Activated naive CD8-positive, alpha-beta T cell treated with anti-CD3 and anti-CD28 coated beads, Interleukin-2, amount 10 ng/mL, durations not matched to agents 7 days and 5 days (primary cell): ENCODE data around the gene SASH3. TPM values are rescaled to one million over a fixed set of nuclear protein-coding genes. Genes with fewer than 3 reads are reported as not detected.

Experiments
- ATAC-seq: fragments of 150-1000 bp; cut with Tn5 transposase; one replicate; pipeline ENCODE4 v1.10.0; 2021; ENCODE audit warnings: low read depth, moderate library complexity
- POLR2A ChIA-PET: fragments of 350-600 bp; sonication (Branson Sonifier 250); formaldehyde crosslinking; loops from one replicate; lab custom pipeline; 2021; ENCODE audit warnings: antibody characterized with exemption; lab: Charles Lee
- DNase-seq: peaks from one replicate; pipeline ENCODE4 v3.0.0; 2021
- H3K27ac Mint-ChIP-seq: one replicate; pipeline ENCODE4 v1.8.0; 2022; ENCODE audit warnings: mild to moderate bottlenecking, mixed read lengths
- H3K27me3 Mint-ChIP-seq: one replicate; pipeline ENCODE4 v1.8.0; 2022; ENCODE audit warnings: mild to moderate bottlenecking, moderate library complexity, mixed read lengths
- H3K36me3 Mint-ChIP-seq: one replicate; pipeline ENCODE4 v1.8.0; 2021; ENCODE audit warnings: mild to moderate bottlenecking, mixed read lengths
- H3K4me1 Mint-ChIP-seq: one replicate; pipeline ENCODE4 v1.8.0; 2021; ENCODE audit warnings: mixed read lengths
- H3K4me3 Mint-ChIP-seq: one replicate; pipeline ENCODE4 v1.8.0; 2022; ENCODE audit warnings: mild to moderate bottlenecking, moderate library complexity, mixed read lengths
- H3K9me3 Mint-ChIP-seq: one replicate; pipeline ENCODE4 v1.8.0; 2021; ENCODE audit warnings: mixed read lengths
- total RNA-seq, 2 experiments: library from RNA; stranded (reverse); gene quantifications; one replicate each; pipeline ENCODE4 v1.2.3, GENCODE V29; 2021

SASH3 gene
- total RNA-seq, 2 experiments from 2014 or later: 239 to 241 TPM

- Mint-ChIP-seq H3K36me3 (peaks cover 50% of the 10 kb centered on the region), H3K4me3 (peak overlapping the region; percentile 89), H3K27me3 (no peaks in the 10 kb centered on the region), H3K9me3 (no peaks in the 10 kb centered on the region), H3K4me1 (peaks cover 46% of the 10 kb centered on the region), H3K27ac (peak overlapping the region; percentile 94)
- POLR2A ChIA-PET: interaction anchor here (0.8 to 8.2 kb wide), 16 partner anchors 8 to 126 kb away, joined by 3 to 155 read pairs (median 6); partner anchors contain the start of genes APLN and UTP14A
- ATAC-seq (peak; percentile 82), DNase-seq (peak; percentile 70)
Observed at GRCh38 chrX:129781134-129781672, 1.5 kb downstream of the SASH3 start.

- no peaks in the 10 kb centered on the region for H3K9me3 Mint-ChIP-seq
- no peak for DNase-seq
- POLR2A ChIA-PET: interaction anchor here (0.8 to 8.2 kb wide), 17 partner anchors 8 to 127 kb away, joined by 3 to 155 read pairs (median 6); partner anchors contain the start of genes APLN and UTP14A
- peak overlapping the region; percentile 89 for H3K4me3 Mint-ChIP-seq
- H3K36me3 Mint-ChIP-seq: peaks cover 50% of the 10 kb centered on the region
- ATAC-seq: no peak
- peak overlapping the region; percentile 85 for H3K27ac Mint-ChIP-seq
- no peaks in the 10 kb centered on the region for H3K27me3 Mint-ChIP-seq
- peaks cover 46% of the 10 kb centered on the region for H3K4me1 Mint-ChIP-seq
Observed at GRCh38 chrX:129781680-129782495, 2.1 kb downstream of the SASH3 start.

GRCh38 chrX:129782706-129783105 lies 3.0 kb downstream of the SASH3 start:
- Mint-ChIP-seq H3K27me3 (no peaks in the 10 kb centered on the region), H3K9me3 (no peaks in the 10 kb centered on the region)

GRCh38 chrX:129783291-129783713 lies 3.6 kb downstream of the SASH3 start:
- POLR2A ChIA-PET: interaction anchor here (1.2 to 8.2 kb wide), 8 partner anchors 9 to 57 kb away, joined by 4 to 155 read pairs (median 15); no protein-coding TSS in a partner anchor
- ATAC-seq (no peak), DNase-seq (no peak)
- Mint-ChIP-seq H3K27me3 (no peaks in the 10 kb centered on the region), H3K9me3 (no peaks in the 10 kb centered on the region), H3K27ac (peak overlapping the region; percentile 85), H3K4me1 (peaks cover 46% of the 10 kb centered on the region), H3K4me3 (peak overlapping the region; percentile 89), H3K36me3 (peaks cover 58% of the 10 kb centered on the region)

More at GRCh38 chrX:129782706-129783105, 3.0 kb downstream of the SASH3 start:
- Mint-ChIP-seq H3K36me3 (peaks cover 57% of the 10 kb centered on the region), H3K27ac (peak overlapping the region; percentile 85), H3K4me1 (peaks cover 49% of the 10 kb centered on the region), H3K4me3 (peak overlapping the region; percentile 89)
- ATAC-seq (no peak), DNase-seq (no peak)
- POLR2A ChIA-PET: interaction anchor here (1.1 to 8.2 kb wide), 10 partner anchors 10 to 56 kb away, joined by 3 to 155 read pairs (median 7); no protein-coding TSS in a partner anchor

GRCh38 chrX:129784371-129784770 lies 4.6 kb downstream of the SASH3 start:
- DNase-seq: no peak
- Mint-ChIP-seq H3K4me3 (peak overlapping the region; percentile 89), H3K4me1 (peaks cover 39% of the 10 kb centered on the region), H3K27ac (peak overlapping the region; percentile 85), H3K27me3 (no peaks in the 10 kb centered on the region), H3K36me3 (peaks cover 61% of the 10 kb centered on the region), H3K9me3 (no peaks in the 10 kb centered on the region)
- POLR2A ChIA-PET: interaction anchor here (1.0 to 8.2 kb wide), 7 partner anchors 8 to 105 kb away, joined by 3 to 155 read pairs (median 9); no protein-coding TSS in a partner anchor
- ATAC-seq: no peak

GRCh38 chrX:129785160-129785947 lies 5.6 kb downstream of the SASH3 start:
- Mint-ChIP-seq H3K4me3 (peak overlapping the region; percentile 81), H3K27me3 (no peaks in the 10 kb centered on the region), H3K36me3 (peaks cover 56% of the 10 kb centered on the region), H3K9me3 (no peaks in the 10 kb centered on the region), H3K27ac (peak overlapping the region; percentile 79), H3K4me1 (peaks cover 38% of the 10 kb centered on the region)
- ATAC-seq: no peak
- no peak for DNase-seq
- POLR2A ChIA-PET: interaction anchor here (1.0 to 8.2 kb wide), 5 partner anchors 13 to 106 kb away, joined by 3 to 155 read pairs (median 13); no protein-coding TSS in a partner anchor

- POLR2A ChIA-PET: interaction anchor here (2.2 to 7.6 kb wide), 2 partner anchors 12 to 27 kb away, joined by 13 to 74 read pairs; no protein-coding TSS in a partner anchor
- no peak for ATAC-seq
- peaks cover 38% of the 10 kb centered on the region for H3K4me1 Mint-ChIP-seq
- no peak for DNase-seq
- no peaks in the 10 kb centered on the region for H3K9me3 Mint-ChIP-seq
- H3K36me3 Mint-ChIP-seq: peaks cover 52% of the 10 kb centered on the region
- no peaks in the 10 kb centered on the region for H3K27me3 Mint-ChIP-seq
- H3K27ac Mint-ChIP-seq: peak overlapping the region; percentile 79
- peak overlapping the region; percentile 81 for H3K4me3 Mint-ChIP-seq
Observed at GRCh38 chrX:129786210-129786651, 6.5 kb downstream of the SASH3 start.

- ATAC-seq: no peak
- peak overlapping the region; percentile 78 for H3K27ac Mint-ChIP-seq
- peak overlapping the region; percentile 68 for H3K4me3 Mint-ChIP-seq
- DNase-seq: no peak
- POLR2A ChIA-PET: interaction anchor here (1.2 to 2.2 kb wide), 2 partner anchors 11 to 28 kb away, joined by 3 to 13 read pairs; no protein-coding TSS in a partner anchor
- no peaks in the 10 kb centered on the region for H3K27me3 Mint-ChIP-seq
- H3K4me1 Mint-ChIP-seq: peaks cover 38% of the 10 kb centered on the region
- H3K9me3 Mint-ChIP-seq: no peaks in the 10 kb centered on the region
- peaks cover 44% of the 10 kb centered on the region for H3K36me3 Mint-ChIP-seq
Observed at GRCh38 chrX:129787336-129788055, 7.7 kb downstream of the SASH3 start.

- DNase-seq: no peak
- Mint-ChIP-seq H3K27me3 (no peaks in the 10 kb centered on the region), H3K9me3 (no peaks in the 10 kb centered on the region), H3K27ac (peak overlapping the region; percentile 54), H3K36me3 (peaks cover 34% of the 10 kb centered on the region), H3K4me1 (peaks cover 30% of the 10 kb centered on the region), H3K4me3 (no peak overlapping the region)
- POLR2A ChIA-PET: no interaction called here
- no peak for ATAC-seq
Observed at GRCh38 chrX:129788527-129788926, 8.8 kb downstream of the SASH3 start.

GRCh38 chrX:129790146-129790545 lies 10.4 kb downstream of the SASH3 start:
- Mint-ChIP-seq H3K27me3 (no peaks in the 10 kb centered on the region), H3K36me3 (peaks cover 26% of the 10 kb centered on the region), H3K4me1 (peaks cover 27% of the 10 kb centered on the region), H3K27ac (peak overlapping the region; percentile 45), H3K9me3 (no peaks in the 10 kb centered on the region), H3K4me3 (no peak overlapping the region)
- ATAC-seq (no peak), DNase-seq (no peak)
- POLR2A ChIA-PET: interaction anchor here (0.9 kb wide), 1 partner anchor 9 kb away, joined by 3 read pairs; no protein-coding TSS in a partner anchor

GRCh38 chrX:129790808-129791207 lies 11.1 kb downstream of the SASH3 start:
- Mint-ChIP-seq H3K27me3 (no peaks in the 10 kb centered on the region), H3K27ac (no peak overlapping the region), H3K9me3 (no peaks in the 10 kb centered on the region), H3K4me1 (peaks cover 21% of the 10 kb centered on the region), H3K4me3 (no peak overlapping the region), H3K36me3 (peaks cover 20% of the 10 kb centered on the region)
- DNase-seq: no peak
- POLR2A ChIA-PET: interaction anchor here (3.5 kb wide), 1 partner anchor 8 kb away, joined by 21 read pairs; no protein-coding TSS in a partner anchor
- no peak for ATAC-seq

GRCh38 chrX:129791336-129791735 lies 11.6 kb downstream of the SASH3 start:
- Mint-ChIP-seq H3K9me3 (no peaks in the 10 kb centered on the region), H3K36me3 (peaks cover 19% of the 10 kb centered on the region), H3K4me3 (no peak overlapping the region), H3K27ac (no peak overlapping the region), H3K27me3 (no peaks in the 10 kb centered on the region), H3K4me1 (peaks cover 16% of the 10 kb centered on the region)
- ATAC-seq (no peak), DNase-seq (no peak)
- POLR2A ChIA-PET: interaction anchor here (3.5 kb wide), 1 partner anchor 9 kb away, joined by 21 read pairs; no protein-coding TSS in a partner anchor
